Uterus (tissue), 2 donors: ENCODE measurements around the gene CHKA.

Source experiments
- CTCF ChIP-seq, 4 experiments: fragments of 200-600 bp in 2 of 4; fragments of 450-650 bp in 2 of 4; sonication (generic) in 2 of 4; IDR thresholded peaks; one replicate each; pipeline ENCODE4 v1.5.1; 2016 to 2019; ENCODE audit warnings: antibody characterized with exemption in 4 of 4, mild to moderate bottlenecking in 2 of 4, moderate library complexity in 1 of 4
- POLR2A ChIP-seq, 2 donors: fragments of 450-650 bp; IDR thresholded peaks; one replicate each; pipeline ENCODE4 v1.6.1; 2016; ENCODE audit warnings: antibody characterized with exemption in 2 of 2, mild to moderate bottlenecking in 1 of 2, moderate library complexity in 1 of 2

DNA sequence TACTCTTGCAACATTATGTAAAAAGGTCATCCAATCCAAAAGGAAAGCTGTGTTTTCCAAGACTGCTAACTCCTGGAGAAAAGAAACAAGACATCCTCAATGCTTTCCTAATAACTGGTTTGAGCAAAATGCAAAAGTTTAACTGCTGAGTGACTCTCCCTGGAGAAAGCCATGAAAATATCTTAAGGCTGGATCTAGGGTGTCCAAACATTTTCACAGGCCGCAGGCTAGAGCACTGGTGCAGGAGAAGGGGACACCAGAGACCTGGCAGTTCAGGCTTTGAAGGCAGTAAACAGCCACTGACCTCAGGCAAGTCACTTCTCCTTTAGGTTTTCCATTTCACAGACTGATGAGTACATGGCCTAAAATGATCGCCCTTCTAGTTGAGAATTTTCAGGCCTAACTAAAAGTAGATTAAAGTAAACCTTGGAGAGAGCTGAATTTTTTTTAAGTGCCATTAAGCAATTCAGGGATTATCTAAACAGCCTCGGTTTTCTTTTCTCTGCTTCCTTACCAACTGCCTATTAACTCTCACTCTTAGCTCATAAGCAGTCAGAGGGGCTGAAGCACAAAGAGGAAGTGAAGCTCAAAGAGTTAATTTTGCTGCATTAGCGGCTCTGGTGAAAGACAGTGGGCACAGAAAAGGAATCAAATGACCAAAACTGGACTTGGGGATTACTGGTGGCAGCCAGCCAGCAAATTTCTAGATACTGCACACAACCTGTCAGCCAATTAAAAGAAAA is 2.3 kb downstream of the CHKA start:
- no peak for TF ChIP-seq CTCF (IDR thresholded peaks at IDR 0.05)
- TF ChIP-seq POLR2A (IDR thresholded peaks at IDR 0.05): no peak
